WTC11 (cell line): Measurements from ENCODE around the gene PRXL2C. TPM values are rescaled to one million over a fixed set of nuclear protein-coding genes. Genes with fewer than 3 reads are reported as not detected.

ENCODE experiments used
- ATAC-seq: fragments of 200-7000 bp; cut with Tn5 transposase; 2 replicates; pipeline ENCODE4 v1.10.0; 2021; ENCODE audit warnings: mild to moderate bottlenecking, moderate library complexity
- CTCF ChIA-PET: fragments of 300-600 bp; sonication (Branson Sonifier 250); formaldehyde crosslinking; loops from one replicate; lab custom pipeline; 2021; ENCODE audit warnings: antibody characterized with exemption; lab: Charles Lee
- POLR2A ChIA-PET: fragments of 350-600 bp; sonication (Branson Sonifier 250); formaldehyde crosslinking; loops from one replicate; lab custom pipeline; 2021; ENCODE audit warnings: antibody characterized with exemption; lab: Charles Lee
- DNase-seq: peaks from one replicate; pipeline ENCODE4 v3.0.0; 2021; ENCODE audit warnings: low spot score
- H3K27ac Mint-ChIP-seq: 2 replicates; pipeline ENCODE4 v1.8.0; 2021; ENCODE audit warnings: mixed read lengths
- H3K27me3 Mint-ChIP-seq: 2 replicates; pipeline ENCODE4 v1.8.0; 2021; ENCODE audit warnings: low read depth, mild to moderate bottlenecking, moderate library complexity, mixed read lengths
- H3K36me3 Mint-ChIP-seq: 2 replicates; pipeline ENCODE4 v1.8.0; 2021; ENCODE audit warnings: mixed read lengths
- H3K4me1 Mint-ChIP-seq: 2 replicates; pipeline ENCODE4 v1.8.0; 2022; ENCODE audit warnings: mixed read lengths
- H3K4me3 Mint-ChIP-seq: 2 replicates; pipeline ENCODE4 v1.8.0; 2021; ENCODE audit warnings: mild to moderate bottlenecking, moderate library complexity, mixed read lengths
- H3K9me3 Mint-ChIP-seq: 2 replicates; pipeline ENCODE4 v1.8.0; 2021; ENCODE audit warnings: mixed read lengths
- ATF1 ChIP-seq: sonication (generic); formaldehyde crosslinking; IDR thresholded peaks from 2 replicates; pipeline ENCODE4 v1.8.1; 2023; ENCODE audit warnings: mild to moderate bottlenecking, moderate library complexity, missing genetic modification reagents
- CBFB ChIP-seq: sonication (generic); formaldehyde crosslinking; IDR thresholded peaks from 2 replicates; pipeline ENCODE4 v1.8.1; 2022; ENCODE audit warnings: mild to moderate bottlenecking, low read depth, missing genetic modification reagents
- EMX1 ChIP-seq: fragments of 250-450 bp; sonication (Bioruptor Pico); IDR thresholded peaks from 2 replicates; pipeline ENCODE4 v1.8.0; 2021; ENCODE audit warnings: mild to moderate bottlenecking
- ESRRA ChIP-seq: sonication (generic); formaldehyde crosslinking; IDR thresholded peaks from 2 replicates; pipeline ENCODE4 v1.8.1; 2022; ENCODE audit warnings: mild to moderate bottlenecking, missing genetic modification reagents, borderline replicate concordance
- IRF2 ChIP-seq: sonication (generic); formaldehyde crosslinking; IDR thresholded peaks from 2 replicates; pipeline ENCODE4 v1.8.0; 2022; ENCODE audit warnings: low read depth, missing genetic modification reagents, borderline replicate concordance
- JUN ChIP-seq: sonication (generic); formaldehyde crosslinking; IDR thresholded peaks from 2 replicates; pipeline ENCODE4 v1.8.0; 2023; ENCODE audit warnings: mild to moderate bottlenecking, missing genetic modification reagents
- KAT7 ChIP-seq: sonication (generic); formaldehyde crosslinking; IDR thresholded peaks from 2 replicates; pipeline ENCODE4 v1.8.1; 2023; ENCODE audit warnings: missing genetic modification reagents, mild to moderate bottlenecking, borderline replicate concordance
- MXD4 ChIP-seq: fragments of 250-450 bp; sonication (Bioruptor Pico); IDR thresholded peaks from 2 replicates; pipeline ENCODE4 v1.8.0; 2021; ENCODE audit warnings: mild to moderate bottlenecking, moderate library complexity, borderline replicate concordance
- NFE2L1 ChIP-seq: sonication (generic); formaldehyde crosslinking; IDR thresholded peaks from 2 replicates; pipeline ENCODE4 v1.8.1; 2023; ENCODE audit warnings: missing genetic modification reagents
- OVOL2 ChIP-seq: fragments of 250-450 bp; sonication (Bioruptor Pico); IDR thresholded peaks from 2 replicates; pipeline ENCODE4 v1.9.0; 2021; ENCODE audit warnings: mild to moderate bottlenecking, borderline replicate concordance
- PRRX2 ChIP-seq: fragments of 250-450 bp; sonication (Bioruptor Pico); IDR thresholded peaks from 2 replicates; pipeline ENCODE4 v1.8.0; 2021; ENCODE audit warnings: mild to moderate bottlenecking
- TEAD4 ChIP-seq: sonication (generic); formaldehyde crosslinking; IDR thresholded peaks from 2 replicates; pipeline ENCODE4 v1.8.0; 2022; ENCODE audit warnings: mild to moderate bottlenecking, missing genetic modification reagents
- ZNF263 ChIP-seq: sonication (generic); formaldehyde crosslinking; IDR thresholded peaks from 2 replicates; pipeline ENCODE4 v1.8.1; 2022; ENCODE audit warnings: low read depth, mild to moderate bottlenecking, moderate library complexity, missing genetic modification reagents
- ZNF423 ChIP-seq: fragments of 250-450 bp; sonication (Bioruptor Pico); IDR thresholded peaks from 2 replicates; pipeline ENCODE4 v2.1.2; 2022; ENCODE audit warnings: mild to moderate bottlenecking, moderate library complexity
- ZNF671 ChIP-seq: fragments of 250-450 bp; sonication (Bioruptor Pico); IDR thresholded peaks from 2 replicates; pipeline ENCODE4 v1.8.0; 2021; ENCODE audit warnings: mild to moderate bottlenecking
- ZSCAN18 ChIP-seq: fragments of 250-450 bp; sonication (Bioruptor Pico); IDR thresholded peaks from 2 replicates; pipeline ENCODE4 v2.1.2; 2022; ENCODE audit warnings: mild to moderate bottlenecking, moderate library complexity
- total RNA-seq: library from RNA; stranded (reverse); gene quantifications from 3 replicates; pipeline ENCODE4 v1.2.3, GENCODE V29; 2021
- TF ChIP-seq, protein P1 (sequence below): sonication (generic); formaldehyde crosslinking; IDR thresholded peaks from 2 replicates; pipeline ENCODE4 v1.8.1; 2023; ENCODE audit warnings: mild to moderate bottlenecking, moderate library complexity, missing genetic modification reagents
- TF ChIP-seq, protein P2 (sequence below): sonication (generic); formaldehyde crosslinking; IDR thresholded peaks from 2 replicates; pipeline ENCODE4 v1.8.1; 2023; ENCODE audit warnings: mild to moderate bottlenecking, missing genetic modification reagents
- TF ChIP-seq, protein P3 (sequence below): sonication (generic); formaldehyde crosslinking; IDR thresholded peaks from 2 replicates; pipeline ENCODE4 v1.8.0; 2023; ENCODE audit warnings: missing genetic modification reagents
- TF ChIP-seq, protein P4 (sequence below): fragments of 250-450 bp; sonication (Bioruptor Pico); IDR thresholded peaks from 2 replicates; pipeline ENCODE4 v1.9.0; 2021; ENCODE audit warnings: mild to moderate bottlenecking
- TF ChIP-seq, protein P5 (sequence below): sonication (generic); formaldehyde crosslinking; IDR thresholded peaks from 2 replicates; pipeline ENCODE4 v1.8.0; 2023; ENCODE audit warnings: mild to moderate bottlenecking, missing genetic modification reagents
- TF ChIP-seq, protein P6 (sequence below): sonication (generic); formaldehyde crosslinking; conservative IDR thresholded peaks from 2 replicates; pipeline ENCODE4 v1.8.1; 2022; ENCODE audit warnings: mild to moderate bottlenecking, missing genetic modification reagents
- TF ChIP-seq, protein P7 (sequence below): sonication (generic); formaldehyde crosslinking; IDR thresholded peaks from 2 replicates; pipeline ENCODE4 v1.8.1; 2022; ENCODE audit warnings: mild to moderate bottlenecking, moderate library complexity, missing genetic modification reagents
- TF ChIP-seq, protein P8 (sequence below): sonication (generic); formaldehyde crosslinking; IDR thresholded peaks from 2 replicates; pipeline ENCODE4 v1.8.1; 2023; ENCODE audit warnings: mild to moderate bottlenecking, missing genetic modification reagents, borderline replicate concordance

PRXL2C gene
- total RNA-seq, 1 experiment from 2014 or later: 7.5 TPM

DNA sequence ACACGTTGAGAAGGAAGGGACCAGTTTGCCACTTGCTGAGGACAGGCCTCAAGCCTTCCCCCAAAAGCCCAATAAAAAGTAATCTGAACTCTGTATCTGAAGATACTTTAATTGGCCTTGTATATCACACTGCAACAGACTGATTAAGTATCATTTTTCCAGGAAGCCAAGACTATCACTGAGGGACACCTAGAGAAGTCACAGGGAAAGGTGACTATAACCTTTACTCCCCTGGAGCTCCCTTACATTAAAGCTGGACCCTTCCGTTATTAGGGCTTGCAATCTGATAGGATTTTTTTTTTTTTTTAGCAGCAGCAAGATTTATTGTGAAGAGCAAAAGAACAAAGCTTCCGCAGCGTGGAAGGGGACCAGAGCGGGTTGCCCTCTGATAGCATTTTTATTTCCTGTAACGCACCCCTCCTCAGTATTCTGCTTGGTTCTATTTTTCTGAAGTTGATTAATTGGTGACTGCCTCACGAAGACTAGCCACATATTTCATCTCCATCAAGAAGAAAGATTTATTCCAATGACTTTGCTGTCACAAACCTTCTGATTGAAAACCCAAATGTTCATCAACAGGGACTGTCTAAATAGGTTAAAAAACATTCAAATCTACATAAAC, 38.2 kb downstream of the PRXL2C start (continued):
- TF ChIP-seq IRF2 (no peak), TEAD4 (no peak), NFE2L1 (CRISPR knock-in tag) (no peak), PRRX2 (CRISPR knock-in tag) (no peak)
- TF ChIP-seq, protein P1, sequence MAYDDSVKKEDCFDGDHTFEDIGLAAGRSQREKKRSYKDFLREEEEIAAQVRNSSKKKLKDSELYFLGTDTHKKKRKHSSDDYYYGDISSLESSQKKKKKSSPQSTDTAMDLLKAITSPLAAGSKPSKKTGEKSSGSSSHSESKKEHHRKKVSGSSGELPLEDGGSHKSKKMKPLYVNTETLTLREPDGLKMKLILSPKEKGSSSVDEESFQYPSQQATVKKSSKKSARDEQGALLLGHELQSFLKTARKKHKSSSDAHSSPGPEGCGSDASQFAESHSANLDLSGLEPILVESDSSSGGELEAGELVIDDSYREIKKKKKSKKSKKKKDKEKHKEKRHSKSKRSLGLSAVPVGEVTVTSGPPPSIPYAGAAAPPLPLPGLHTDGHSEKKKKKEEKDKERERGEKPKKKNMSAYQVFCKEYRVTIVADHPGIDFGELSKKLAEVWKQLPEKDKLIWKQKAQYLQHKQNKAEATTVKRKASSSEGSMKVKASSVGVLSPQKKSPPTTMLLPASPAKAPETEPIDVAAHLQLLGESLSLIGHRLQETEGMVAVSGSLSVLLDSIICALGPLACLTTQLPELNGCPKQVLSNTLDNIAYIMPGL: no peak
- TF ChIP-seq, protein P2, sequence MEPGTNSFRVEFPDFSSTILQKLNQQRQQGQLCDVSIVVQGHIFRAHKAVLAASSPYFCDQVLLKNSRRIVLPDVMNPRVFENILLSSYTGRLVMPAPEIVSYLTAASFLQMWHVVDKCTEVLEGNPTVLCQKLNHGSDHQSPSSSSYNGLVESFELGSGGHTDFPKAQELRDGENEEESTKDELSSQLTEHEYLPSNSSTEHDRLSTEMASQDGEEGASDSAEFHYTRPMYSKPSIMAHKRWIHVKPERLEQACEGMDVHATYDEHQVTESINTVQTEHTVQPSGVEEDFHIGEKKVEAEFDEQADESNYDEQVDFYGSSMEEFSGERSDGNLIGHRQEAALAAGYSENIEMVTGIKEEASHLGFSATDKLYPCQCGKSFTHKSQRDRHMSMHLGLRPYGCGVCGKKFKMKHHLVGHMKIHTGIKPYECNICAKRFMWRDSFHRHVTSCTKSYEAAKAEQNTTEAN (CRISPR knock-in tag): no peak
- TF ChIP-seq, protein P3, sequence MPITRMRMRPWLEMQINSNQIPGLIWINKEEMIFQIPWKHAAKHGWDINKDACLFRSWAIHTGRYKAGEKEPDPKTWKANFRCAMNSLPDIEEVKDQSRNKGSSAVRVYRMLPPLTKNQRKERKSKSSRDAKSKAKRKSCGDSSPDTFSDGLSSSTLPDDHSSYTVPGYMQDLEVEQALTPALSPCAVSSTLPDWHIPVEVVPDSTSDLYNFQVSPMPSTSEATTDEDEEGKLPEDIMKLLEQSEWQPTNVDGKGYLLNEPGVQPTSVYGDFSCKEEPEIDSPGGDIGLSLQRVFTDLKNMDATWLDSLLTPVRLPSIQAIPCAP (CRISPR knock-in tag): no peak
- TF ChIP-seq, all 79 proteins: peak for 0

- Mint-ChIP-seq H3K9me3 (no peaks in the 10 kb centered on the region), H3K27ac (no peak overlapping the region), H3K4me1 (peaks cover 68% of the 10 kb centered on the region), H3K4me3 (no peak overlapping the region), H3K36me3 (no peaks in the 10 kb centered on the region), H3K27me3 (peaks cover 10% of the 10 kb centered on the region)
- POLR2A ChIA-PET: no interaction called here
- CTCF ChIA-PET: no interaction called here
- no peak for ATAC-seq
- TF ChIP-seq MXD4 (CRISPR knock-in tag) (no peak), TEAD4 (no peak), ZNF671 (CRISPR knock-in tag) (no peak), EMX1 (no peak), ZNF263 (no peak), ZNF423 (no peak), ESRRA (CRISPR knock-in tag) (no peak), CBFB (CRISPR knock-in tag) (no peak), ATF1 (CRISPR knock-in tag) (no peak), OVOL2 (CRISPR knock-in tag) (no peak), KAT7 (no peak), JUN (CRISPR knock-in tag) (no peak), ZSCAN18 (CRISPR knock-in tag) (no peak)
- TF ChIP-seq, protein P4, sequence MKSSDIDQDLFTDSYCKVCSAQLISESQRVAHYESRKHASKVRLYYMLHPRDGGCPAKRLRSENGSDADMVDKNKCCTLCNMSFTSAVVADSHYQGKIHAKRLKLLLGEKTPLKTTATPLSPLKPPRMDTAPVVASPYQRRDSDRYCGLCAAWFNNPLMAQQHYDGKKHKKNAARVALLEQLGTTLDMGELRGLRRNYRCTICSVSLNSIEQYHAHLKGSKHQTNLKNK (CRISPR knock-in tag): no peak
- TF ChIP-seq, protein P5, sequence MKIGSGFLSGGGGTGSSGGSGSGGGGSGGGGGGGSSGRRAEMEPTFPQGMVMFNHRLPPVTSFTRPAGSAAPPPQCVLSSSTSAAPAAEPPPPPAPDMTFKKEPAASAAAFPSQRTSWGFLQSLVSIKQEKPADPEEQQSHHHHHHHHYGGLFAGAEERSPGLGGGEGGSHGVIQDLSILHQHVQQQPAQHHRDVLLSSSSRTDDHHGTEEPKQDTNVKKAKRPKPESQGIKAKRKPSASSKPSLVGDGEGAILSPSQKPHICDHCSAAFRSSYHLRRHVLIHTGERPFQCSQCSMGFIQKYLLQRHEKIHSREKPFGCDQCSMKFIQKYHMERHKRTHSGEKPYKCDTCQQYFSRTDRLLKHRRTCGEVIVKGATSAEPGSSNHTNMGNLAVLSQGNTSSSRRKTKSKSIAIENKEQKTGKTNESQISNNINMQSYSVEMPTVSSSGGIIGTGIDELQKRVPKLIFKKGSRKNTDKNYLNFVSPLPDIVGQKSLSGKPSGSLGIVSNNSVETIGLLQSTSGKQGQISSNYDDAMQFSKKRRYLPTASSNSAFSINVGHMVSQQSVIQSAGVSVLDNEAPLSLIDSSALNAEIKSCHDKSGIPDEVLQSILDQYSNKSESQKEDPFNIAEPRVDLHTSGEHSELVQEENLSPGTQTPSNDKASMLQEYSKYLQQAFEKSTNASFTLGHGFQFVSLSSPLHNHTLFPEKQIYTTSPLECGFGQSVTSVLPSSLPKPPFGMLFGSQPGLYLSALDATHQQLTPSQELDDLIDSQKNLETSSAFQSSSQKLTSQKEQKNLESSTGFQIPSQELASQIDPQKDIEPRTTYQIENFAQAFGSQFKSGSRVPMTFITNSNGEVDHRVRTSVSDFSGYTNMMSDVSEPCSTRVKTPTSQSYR (CRISPR knock-in tag): no peak
- TF ChIP-seq, protein P6, sequence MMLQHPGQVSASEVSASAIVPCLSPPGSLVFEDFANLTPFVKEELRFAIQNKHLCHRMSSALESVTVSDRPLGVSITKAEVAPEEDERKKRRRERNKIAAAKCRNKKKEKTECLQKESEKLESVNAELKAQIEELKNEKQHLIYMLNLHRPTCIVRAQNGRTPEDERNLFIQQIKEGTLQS (CRISPR knock-in tag): no peak
- TF ChIP-seq, protein P7, sequence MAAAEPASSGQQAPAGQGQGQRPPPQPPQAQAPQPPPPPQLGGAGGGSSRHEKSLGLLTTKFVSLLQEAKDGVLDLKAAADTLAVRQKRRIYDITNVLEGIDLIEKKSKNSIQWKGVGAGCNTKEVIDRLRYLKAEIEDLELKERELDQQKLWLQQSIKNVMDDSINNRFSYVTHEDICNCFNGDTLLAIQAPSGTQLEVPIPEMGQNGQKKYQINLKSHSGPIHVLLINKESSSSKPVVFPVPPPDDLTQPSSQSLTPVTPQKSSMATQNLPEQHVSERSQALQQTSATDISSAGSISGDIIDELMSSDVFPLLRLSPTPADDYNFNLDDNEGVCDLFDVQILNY (CRISPR knock-in tag): no peak
- TF ChIP-seq, protein P8, sequence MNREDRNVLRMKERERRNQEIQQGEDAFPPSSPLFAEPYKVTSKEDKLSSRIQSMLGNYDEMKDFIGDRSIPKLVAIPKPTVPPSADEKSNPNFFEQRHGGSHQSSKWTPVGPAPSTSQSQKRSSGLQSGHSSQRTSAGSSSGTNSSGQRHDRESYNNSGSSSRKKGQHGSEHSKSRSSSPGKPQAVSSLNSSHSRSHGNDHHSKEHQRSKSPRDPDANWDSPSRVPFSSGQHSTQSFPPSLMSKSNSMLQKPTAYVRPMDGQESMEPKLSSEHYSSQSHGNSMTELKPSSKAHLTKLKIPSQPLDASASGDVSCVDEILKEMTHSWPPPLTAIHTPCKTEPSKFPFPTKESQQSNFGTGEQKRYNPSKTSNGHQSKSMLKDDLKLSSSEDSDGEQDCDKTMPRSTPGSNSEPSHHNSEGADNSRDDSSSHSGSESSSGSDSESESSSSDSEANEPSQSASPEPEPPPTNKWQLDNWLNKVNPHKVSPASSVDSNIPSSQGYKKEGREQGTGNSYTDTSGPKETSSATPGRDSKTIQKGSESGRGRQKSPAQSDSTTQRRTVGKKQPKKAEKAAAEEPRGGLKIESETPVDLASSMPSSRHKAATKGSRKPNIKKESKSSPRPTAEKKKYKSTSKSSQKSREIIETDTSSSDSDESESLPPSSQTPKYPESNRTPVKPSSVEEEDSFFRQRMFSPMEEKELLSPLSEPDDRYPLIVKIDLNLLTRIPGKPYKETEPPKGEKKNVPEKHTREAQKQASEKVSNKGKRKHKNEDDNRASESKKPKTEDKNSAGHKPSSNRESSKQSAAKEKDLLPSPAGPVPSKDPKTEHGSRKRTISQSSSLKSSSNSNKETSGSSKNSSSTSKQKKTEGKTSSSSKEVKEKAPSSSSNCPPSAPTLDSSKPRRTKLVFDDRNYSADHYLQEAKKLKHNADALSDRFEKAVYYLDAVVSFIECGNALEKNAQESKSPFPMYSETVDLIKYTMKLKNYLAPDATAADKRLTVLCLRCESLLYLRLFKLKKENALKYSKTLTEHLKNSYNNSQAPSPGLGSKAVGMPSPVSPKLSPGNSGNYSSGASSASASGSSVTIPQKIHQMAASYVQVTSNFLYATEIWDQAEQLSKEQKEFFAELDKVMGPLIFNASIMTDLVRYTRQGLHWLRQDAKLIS (CRISPR knock-in tag): no peak
- DNase-seq: no peak
Observed at GRCh38 chr9:96615411-96615810, 39.7 kb downstream of the PRXL2C start.
